A549 treated with RU486 at 1 μM for 4 hours (cell line): ENCODE data around the gene MEP1A. TPM values are rescaled to one million over a fixed set of nuclear protein-coding genes. Genes with fewer than 3 reads are reported as not detected.

Experiments
- total RNA-seq: library from RNA; stranded (reverse); fragments of 200-300 nt; extraction: Qiagen RNA extraction; gene quantifications from 5 replicates; pipeline ENCODE4 v1.2.3, GENCODE V29; 2022; ENCODE audit warnings: low read depth

MEP1A gene
- not detected in 5 replicates for total RNA-seq

GRCh38 chr6:46793138-46793537 is at the start of gene MEP1A:
Gene MEP1A, plus strand, starts transcription at chr6:46793389. Its CDS starts 10 bp downstream, at chr6:46793399.

GRCh38 chr6:46746696-46747095 is 46.5 kb upstream of the MEP1A start, which contains the start of gene ANKRD66:
Gene ANKRD66, plus strand, starts transcription at chr6:46746933. Its CDS starts 5,016 bp downstream, at chr6:46751949.

Other genes with a start within 250 kb of the MEP1A start
- gene CYP39A1, start 140.6 kb upstream of the MEP1A start, total RNA-seq: 0.06 to 0.15 TPM (median 0.14 TPM) in 3 of 5 replicates, not detected in the others
- 0.27 to 0.70 TPM (median 0.46 TPM) in 5 replicates for gene SLC25A27, start 140.4 kb upstream of the MEP1A start, total RNA-seq
- not detected in 5 replicates for gene TDRD6, start 105.5 kb upstream of the MEP1A start, total RNA-seq
- 0.11 TPM in 1 of 5 replicates, not detected in the others for gene PLA2G7, start 58.0 kb upstream of the MEP1A start, total RNA-seq
- not detected in 5 replicates for gene ANKRD66, start 46.5 kb upstream of the MEP1A start, total RNA-seq
- not detected in 5 replicates for gene ADGRF5, start 128.5 kb downstream of the MEP1A start, total RNA-seq
- 0.33 TPM in 1 of 5 replicates, not detected in the others for gene ADGRF1, start 248.9 kb downstream of the MEP1A start, total RNA-seq